ENCODE measurements around the gene GLYATL3. TPM values are rescaled to one million over a fixed set of nuclear protein-coding genes. Genes with fewer than 3 reads are reported as not detected.

The GLYATL3 gene
- total and polyA plus RNA-seq, 10 of the 15 experiments (the other 5 are each of a cell fraction or from before 2014, with no cell fraction given), result not detected

- Histone ChIP-seq H3K9me3 (replicated peaks; ENCODE audit: control insufficient read depth, insufficient read depth, low read length) (no peaks in the 10 kb centered on the region), H3K9ac (ENCODE audit: control insufficient read depth, insufficient read depth, low read length) (no peak overlapping the region), H3K79me2 (ENCODE audit: control insufficient read depth, insufficient read depth, low read length) (no peaks in the 10 kb centered on the region), H2AFZ (ENCODE audit: control insufficient read depth, low read depth, low read length) (no peak overlapping the region), H3K4me2 (ENCODE audit: control insufficient read depth, insufficient read depth) (no peak overlapping the region), H3K27ac (ENCODE audit: control insufficient read depth, insufficient read depth) (no peak overlapping the region), H3K27me3 (replicated peaks in 1 of 2; ENCODE audit: control insufficient read depth in 2 of 2, insufficient read depth in 2 of 2, low read length in 1 of 2) (no peaks in the 10 kb centered on the region; a peak in 1 of 4 replicates), H4K20me1 (ENCODE audit: control insufficient read depth, insufficient read depth) (no peaks in the 10 kb centered on the region), H3K36me3 (ENCODE audit: control insufficient read depth in 2 of 2, insufficient read depth in 2 of 2, low read length in 1 of 2) (no peaks in the 10 kb centered on the region), H3K4me1 (ENCODE audit: control insufficient read depth, insufficient read depth, low read length) (no peaks in the 10 kb centered on the region; the same call in none of the 2 replicates), H3K4me3 (no peak overlapping the region)
- intact Hi-C loops (cut with micrococcal nuclease; ENCODE audit: unreplicated experiment), result no loop called here
- SMC1A ChIA-PET (ENCODE audit: uncharacterized antibody, unreplicated experiment), result no interaction called here
- no peak for TF ChIP-seq BRCA1 (IDR thresholded peaks at IDR 0.05; ENCODE audit: low read depth, low read length)
- TF ChIP-seq SRF (IDR thresholded peaks at IDR 0.05; ENCODE audit: low read depth in 2 of 2, low read length in 2 of 2), result no peak
- no peak for TF ChIP-seq NKRF (conservative IDR thresholded peaks at IDR 0.05)
- no peak for TF ChIP-seq ESRRA (IDR thresholded peaks at IDR 0.05; ENCODE audit: low read length)
- no peak for TF ChIP-seq SREBF1 (IDR thresholded peaks at IDR 0.05; ENCODE audit: low read length)
- no peak for TF ChIP-seq PRDM15 (CRISPR knock-in tag; IDR thresholded peaks at IDR 0.05)
- TF ChIP-seq PAX5 (IDR thresholded peaks at IDR 0.05; ENCODE audit: borderline replicate concordance, low read depth, low read length), result no peak
- TF ChIP-seq SIN3A (IDR thresholded peaks at IDR 0.05; ENCODE audit: low read depth, low read length), result no peak
- no peak for TF ChIP-seq POLR2AphosphoS2 (IDR thresholded peaks at IDR 0.05; ENCODE audit: low read depth, low read length)
- TF ChIP-seq ZNF24 (IDR thresholded peaks at IDR 0.05), result no peak
- no peak for TF ChIP-seq ATF2 (IDR thresholded peaks at IDR 0.05; ENCODE audit: low read length)
- no peak for TF ChIP-seq RELA (IDR thresholded peaks at IDR 0.05; ENCODE audit: borderline replicate concordance, partially characterized antibody)
- no peak for TF ChIP-seq HDGF (IDR thresholded peaks at IDR 0.05)
- no peak for TF ChIP-seq SP1 (IDR thresholded peaks at IDR 0.05; ENCODE audit: low read depth, low read length)
- TF ChIP-seq RAD21 (IDR thresholded peaks at IDR 0.05; ENCODE audit: insufficient read depth, low read depth, low read length), result no peak
- no peak for TF ChIP-seq EED (IDR thresholded peaks at IDR 0.05; ENCODE audit: low read depth)
- no peak for TF ChIP-seq ATF7 (IDR thresholded peaks at IDR 0.05; ENCODE audit: low read depth)
- no peak for TF ChIP-seq LARP7 (IDR thresholded peaks at IDR 0.05)
- TF ChIP-seq BMI1 (IDR thresholded peaks at IDR 0.05; ENCODE audit: borderline replicate concordance), result no peak
- TF ChIP-seq CEBPB (IDR thresholded peaks at IDR 0.05; ENCODE audit: borderline replicate concordance in 1 of 2, low read depth in 2 of 2, low read length in 2 of 2), result no peak
- WGBS (ENCODE audit: insufficient coverage, insufficient replicate concordance, low lambda C conversion rate, missing lambda C conversion rate), result 8% methylated on average over 1 of the region's 1 CpG
- POLR2A ChIA-PET, result no interaction called here
- no peak for FAIRE-seq
- no peak for DNase-seq (ENCODE audit: low read depth, low spot score)
- RAD21 ChIA-PET (ENCODE audit: unreplicated experiment), result no interaction called here
- BruUV-seq (replicated peaks), result no TSS peak
- CTCF ChIA-PET, result no interaction called here
- in situ Hi-C loops (cut with MboI), result no loop called here
- ATAC-seq, result no peak
Observed at GRCh38 chr6:49546331-49546730, 46.6 kb downstream of the GLYATL3 start.
